ENCODE results near the gene HTRA1.

Gene HTRA1

GRCh38 chr10:122559228-122559627, 97.9 kb downstream of the HTRA1 start:
- no peak for DNase-seq

GRCh38 chr10:122560279-122560804, 99.0 kb downstream of the HTRA1 start, which contains the start of gene DMBT1:
DMBT1 (plus strand) TSS chr10:122560754; CDS start chr10:122560771, 17 bp downstream.
- DNase-seq = no peak

DNA sequence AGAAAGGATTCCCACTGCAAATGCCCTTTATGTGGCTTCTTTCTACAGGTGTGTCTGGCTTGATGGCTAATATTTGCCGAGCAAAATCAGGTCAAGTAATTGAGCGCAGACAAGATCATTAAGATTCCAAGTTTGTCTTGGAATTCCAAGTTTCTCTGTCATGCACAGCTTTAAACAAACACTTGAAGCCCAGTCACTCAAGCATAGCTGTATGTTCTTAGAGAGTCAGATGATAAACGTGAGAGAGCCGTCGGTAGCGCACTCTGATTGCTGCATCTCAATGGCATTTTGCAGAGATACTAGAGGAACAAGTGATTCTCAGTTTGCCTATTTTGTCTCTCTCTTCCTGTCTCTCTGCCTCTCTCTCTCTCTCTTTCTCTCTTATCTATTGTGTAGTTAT, 99.9 kb downstream of the HTRA1 start:
- no peak for DNase-seq

DNA sequence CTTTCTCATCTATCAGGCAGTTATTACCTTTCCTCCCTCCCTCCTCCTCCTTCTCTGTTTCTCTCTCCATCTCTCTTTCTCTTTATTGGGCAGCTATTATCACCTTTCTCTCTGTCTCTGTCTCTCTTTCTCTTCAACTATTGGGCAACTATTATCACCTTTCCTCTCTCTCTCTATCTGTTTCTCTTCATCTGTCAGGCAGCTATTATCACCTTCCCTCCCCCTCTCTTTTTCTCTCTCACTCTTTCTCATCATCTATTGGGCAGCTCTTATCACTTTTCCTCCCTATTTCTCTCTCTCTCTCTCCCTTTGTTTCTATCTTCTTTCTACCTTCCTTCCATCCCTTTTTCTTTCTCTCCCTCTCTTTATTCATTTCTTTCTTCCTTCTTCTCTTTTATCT, 100.4 kb downstream of the HTRA1 start:
- DNase-seq = no peak

Data from activated CD4-positive, alpha-beta T cell treated with anti-CD3 and anti-CD28 coated beads for 48 hours (primary cell).